K562 (cell line): Measurements from ENCODE around the gene TMED4. TPM values are rescaled to one million over a fixed set of nuclear protein-coding genes. Genes with fewer than 3 reads are reported as not detected.

Experiments used
- HCFC1 ChIP-seq: IDR thresholded peaks from 2 replicates; pipeline ENCODE4 v1.6.1; 2012; ENCODE audit warnings: low read depth, low read length, improper control_type of control experiment
- KLF1 ChIP-seq: fragments of 450-650 bp; IDR thresholded peaks from 2 replicates; pipeline ENCODE4 v1.6.1; 2016; ENCODE audit warnings: missing genetic modification characterization, missing compliant biosample characterization
- MCM5 ChIP-seq: fragments of 450-650 bp; IDR thresholded peaks from 2 replicates; pipeline ENCODE4 v1.6.1; 2016; ENCODE audit warnings: low read depth
- SAFB2 ChIP-seq: fragments of 200-400 bp; formaldehyde crosslinking; IDR thresholded peaks from 2 replicates; pipeline ENCODE4 v1.6.1; 2018; ENCODE audit warnings: borderline replicate concordance, low read length, low read depth, moderate library complexity; ENCODE audit not compliant: severe bottlenecking
- SIN3B ChIP-seq: fragments of 450-650 bp; IDR thresholded peaks from 2 replicates; pipeline ENCODE4 v1.6.1; 2017; ENCODE audit warnings: low read depth, mild to moderate bottlenecking, moderate library complexity
- polyA plus RNA-seq, 8 experiments: library from polyadenylated mRNA; depleted of rRNA in 4 of 8; stranded (reverse) in 5 of 8; unstranded in 3 of 8; fragments of >200 nt; fragmentation: Nextera tagmentation in 2 of 8; fragmentation: Illumina TruSeq in 1 of 8; extraction: Ambion mirVana in 2 of 8; extraction: Trizol in 1 of 8; gene quantifications; 2 replicates each; pipeline versions ENCODE4 v1.2.1 to v1.2.3, GENCODE V29; 2011 to 2014; ENCODE audit warnings: inconsistent platforms in 1 of 8, missing spikeins in 1 of 8
- total RNA-seq, 7 experiments: library from RNA; depleted of rRNA in 6 of 7; stranded (reverse); fragments of >200 nt in 6 of 7; fragmentation: Illumina TruSeq in 2 of 7; extraction: Trizol in 2 of 7; gene quantifications; 2 replicates each; pipeline versions ENCODE4 v1.2.1 to v1.2.3, GENCODE V29; 2011 to 2021; ENCODE audit warnings: low replicate concordance in 1 of 7
- TF ChIP-seq, protein P1 (sequence below): fragments of 450-650 bp; formaldehyde crosslinking; IDR thresholded peaks from 2 replicates; pipeline ENCODE4 v1.4.0; 2022; ENCODE audit warnings: missing genetic modification characterization
- TF ChIP-seq, protein P2 (sequence below): sonication (generic); formaldehyde crosslinking; IDR thresholded peaks from 2 replicates; pipeline ENCODE4 v1.8.1; 2023; ENCODE audit warnings: mild to moderate bottlenecking, missing genetic modification reagents
- TF ChIP-seq, protein P3 (sequence below): sonication (generic); formaldehyde crosslinking; IDR thresholded peaks from 2 replicates; pipeline ENCODE4 v1.8.1; 2023; ENCODE audit warnings: mild to moderate bottlenecking, missing genetic modification reagents
- TF ChIP-seq, protein P4 (sequence below), 2 experiments: fragments of 150-350 bp in 1 of 2; IDR thresholded peaks; 2 replicates each; pipeline ENCODE4 v1.6.1; 2012 to 2016; ENCODE audit warnings: low read depth in 2 of 2, low read length in 2 of 2, mild to moderate bottlenecking in 1 of 2, moderate library complexity in 1 of 2
- TF ChIP-seq, protein P5 (sequence below): sonication (generic); formaldehyde crosslinking; IDR thresholded peaks from 2 replicates; pipeline ENCODE4 v1.8.1; 2022; ENCODE audit warnings: missing genetic modification reagents
- TF ChIP-seq, protein P6 (sequence below): fragments of 450-650 bp; formaldehyde crosslinking; IDR thresholded peaks from 2 replicates; pipeline ENCODE4 v1.4.0; 2020; ENCODE audit warnings: mild to moderate bottlenecking

TMED4 gene
- total and polyA plus RNA-seq, 9 of the 15 experiments (the other 6 are each of a cell fraction or from before 2014, with no cell fraction given): 20.3 to 64.0 (median 42.1) TPM

DNA sequence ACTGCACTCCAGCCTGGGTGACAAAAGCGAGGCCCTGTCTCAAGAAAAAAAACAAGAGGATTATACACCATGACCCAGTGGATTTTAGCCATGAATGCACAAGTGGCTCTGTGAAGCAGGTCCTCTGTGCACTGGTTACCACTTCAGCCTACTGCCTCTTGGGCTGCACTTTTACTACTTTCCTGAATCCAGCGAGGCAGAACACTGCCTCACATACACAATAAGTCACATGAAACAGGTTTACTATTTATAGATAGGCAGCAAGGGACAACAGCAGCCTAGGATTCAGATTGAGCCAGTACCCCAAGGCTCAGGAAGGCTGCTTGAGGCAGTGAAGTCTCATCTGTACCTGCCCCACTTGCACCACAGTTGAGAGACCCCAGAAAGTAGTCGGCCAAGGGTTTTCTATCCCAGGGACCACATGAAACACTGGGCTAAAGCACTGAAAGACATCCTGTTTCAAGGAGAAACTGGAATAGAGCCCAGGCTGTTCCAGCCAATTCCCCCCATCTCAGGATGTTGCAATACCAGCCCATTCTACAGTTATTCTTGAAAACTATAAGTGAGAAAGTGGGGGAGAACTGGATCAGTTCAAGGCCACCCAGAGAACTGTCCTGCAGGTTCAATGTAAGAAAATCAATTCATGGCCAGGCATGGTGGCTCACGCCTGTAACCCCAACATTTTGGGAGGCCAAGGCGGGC is 14.1 kb upstream of the TMED4 start (continued):
- TF ChIP-seq HCFC1 (no peak), KLF1 (tag) (no peak), SAFB2 (no peak), SIN3B (no peak), MCM5 (no peak)
- TF ChIP-seq, protein P1, sequence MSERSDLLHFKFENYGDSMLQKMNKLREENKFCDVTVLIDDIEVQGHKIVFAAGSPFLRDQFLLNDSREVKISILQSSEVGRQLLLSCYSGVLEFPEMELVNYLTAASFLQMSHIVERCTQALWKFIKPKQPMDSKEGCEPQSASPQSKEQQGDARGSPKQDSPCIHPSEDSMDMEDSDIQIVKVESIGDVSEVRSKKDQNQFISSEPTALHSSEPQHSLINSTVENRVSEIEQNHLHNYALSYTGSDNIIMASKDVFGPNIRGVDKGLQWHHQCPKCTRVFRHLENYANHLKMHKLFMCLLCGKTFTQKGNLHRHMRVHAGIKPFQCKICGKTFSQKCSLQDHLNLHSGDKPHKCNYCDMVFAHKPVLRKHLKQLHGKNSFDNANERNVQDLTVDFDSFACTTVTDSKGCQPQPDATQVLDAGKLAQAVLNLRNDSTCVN (CRISPR knock-in tag): no peak
- TF ChIP-seq, protein P2, sequence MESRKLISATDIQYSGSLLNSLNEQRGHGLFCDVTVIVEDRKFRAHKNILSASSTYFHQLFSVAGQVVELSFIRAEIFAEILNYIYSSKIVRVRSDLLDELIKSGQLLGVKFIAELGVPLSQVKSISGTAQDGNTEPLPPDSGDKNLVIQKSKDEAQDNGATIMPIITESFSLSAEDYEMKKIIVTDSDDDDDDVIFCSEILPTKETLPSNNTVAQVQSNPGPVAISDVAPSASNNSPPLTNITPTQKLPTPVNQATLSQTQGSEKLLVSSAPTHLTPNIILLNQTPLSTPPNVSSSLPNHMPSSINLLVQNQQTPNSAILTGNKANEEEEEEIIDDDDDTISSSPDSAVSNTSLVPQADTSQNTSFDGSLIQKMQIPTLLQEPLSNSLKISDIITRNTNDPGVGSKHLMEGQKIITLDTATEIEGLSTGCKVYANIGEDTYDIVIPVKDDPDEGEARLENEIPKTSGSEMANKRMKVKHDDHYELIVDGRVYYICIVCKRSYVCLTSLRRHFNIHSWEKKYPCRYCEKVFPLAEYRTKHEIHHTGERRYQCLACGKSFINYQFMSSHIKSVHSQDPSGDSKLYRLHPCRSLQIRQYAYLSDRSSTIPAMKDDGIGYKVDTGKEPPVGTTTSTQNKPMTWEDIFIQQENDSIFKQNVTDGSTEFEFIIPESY (CRISPR knock-in tag): no peak
- TF ChIP-seq, protein P3, sequence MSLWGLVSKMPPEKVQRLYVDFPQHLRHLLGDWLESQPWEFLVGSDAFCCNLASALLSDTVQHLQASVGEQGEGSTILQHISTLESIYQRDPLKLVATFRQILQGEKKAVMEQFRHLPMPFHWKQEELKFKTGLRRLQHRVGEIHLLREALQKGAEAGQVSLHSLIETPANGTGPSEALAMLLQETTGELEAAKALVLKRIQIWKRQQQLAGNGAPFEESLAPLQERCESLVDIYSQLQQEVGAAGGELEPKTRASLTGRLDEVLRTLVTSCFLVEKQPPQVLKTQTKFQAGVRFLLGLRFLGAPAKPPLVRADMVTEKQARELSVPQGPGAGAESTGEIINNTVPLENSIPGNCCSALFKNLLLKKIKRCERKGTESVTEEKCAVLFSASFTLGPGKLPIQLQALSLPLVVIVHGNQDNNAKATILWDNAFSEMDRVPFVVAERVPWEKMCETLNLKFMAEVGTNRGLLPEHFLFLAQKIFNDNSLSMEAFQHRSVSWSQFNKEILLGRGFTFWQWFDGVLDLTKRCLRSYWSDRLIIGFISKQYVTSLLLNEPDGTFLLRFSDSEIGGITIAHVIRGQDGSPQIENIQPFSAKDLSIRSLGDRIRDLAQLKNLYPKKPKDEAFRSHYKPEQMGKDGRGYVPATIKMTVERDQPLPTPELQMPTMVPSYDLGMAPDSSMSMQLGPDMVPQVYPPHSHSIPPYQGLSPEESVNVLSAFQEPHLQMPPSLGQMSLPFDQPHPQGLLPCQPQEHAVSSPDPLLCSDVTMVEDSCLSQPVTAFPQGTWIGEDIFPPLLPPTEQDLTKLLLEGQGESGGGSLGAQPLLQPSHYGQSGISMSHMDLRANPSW (CRISPR knock-in tag): no peak
- TF ChIP-seq, protein P4, sequence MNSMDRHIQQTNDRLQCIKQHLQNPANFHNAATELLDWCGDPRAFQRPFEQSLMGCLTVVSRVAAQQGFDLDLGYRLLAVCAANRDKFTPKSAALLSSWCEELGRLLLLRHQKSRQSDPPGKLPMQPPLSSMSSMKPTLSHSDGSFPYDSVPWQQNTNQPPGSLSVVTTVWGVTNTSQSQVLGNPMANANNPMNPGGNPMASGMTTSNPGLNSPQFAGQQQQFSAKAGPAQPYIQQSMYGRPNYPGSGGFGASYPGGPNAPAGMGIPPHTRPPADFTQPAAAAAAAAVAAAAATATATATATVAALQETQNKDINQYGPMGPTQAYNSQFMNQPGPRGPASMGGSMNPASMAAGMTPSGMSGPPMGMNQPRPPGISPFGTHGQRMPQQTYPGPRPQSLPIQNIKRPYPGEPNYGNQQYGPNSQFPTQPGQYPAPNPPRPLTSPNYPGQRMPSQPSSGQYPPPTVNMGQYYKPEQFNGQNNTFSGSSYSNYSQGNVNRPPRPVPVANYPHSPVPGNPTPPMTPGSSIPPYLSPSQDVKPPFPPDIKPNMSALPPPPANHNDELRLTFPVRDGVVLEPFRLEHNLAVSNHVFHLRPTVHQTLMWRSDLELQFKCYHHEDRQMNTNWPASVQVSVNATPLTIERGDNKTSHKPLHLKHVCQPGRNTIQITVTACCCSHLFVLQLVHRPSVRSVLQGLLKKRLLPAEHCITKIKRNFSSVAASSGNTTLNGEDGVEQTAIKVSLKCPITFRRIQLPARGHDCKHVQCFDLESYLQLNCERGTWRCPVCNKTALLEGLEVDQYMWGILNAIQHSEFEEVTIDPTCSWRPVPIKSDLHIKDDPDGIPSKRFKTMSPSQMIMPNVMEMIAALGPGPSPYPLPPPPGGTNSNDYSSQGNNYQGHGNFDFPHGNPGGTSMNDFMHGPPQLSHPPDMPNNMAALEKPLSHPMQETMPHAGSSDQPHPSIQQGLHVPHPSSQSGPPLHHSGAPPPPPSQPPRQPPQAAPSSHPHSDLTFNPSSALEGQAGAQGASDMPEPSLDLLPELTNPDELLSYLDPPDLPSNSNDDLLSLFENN (IDR thresholded peaks at IDR 0.05; ENCODE audit: low read depth in 2 of 2, low read length in 2 of 2): no peak
- TF ChIP-seq, protein P5, sequence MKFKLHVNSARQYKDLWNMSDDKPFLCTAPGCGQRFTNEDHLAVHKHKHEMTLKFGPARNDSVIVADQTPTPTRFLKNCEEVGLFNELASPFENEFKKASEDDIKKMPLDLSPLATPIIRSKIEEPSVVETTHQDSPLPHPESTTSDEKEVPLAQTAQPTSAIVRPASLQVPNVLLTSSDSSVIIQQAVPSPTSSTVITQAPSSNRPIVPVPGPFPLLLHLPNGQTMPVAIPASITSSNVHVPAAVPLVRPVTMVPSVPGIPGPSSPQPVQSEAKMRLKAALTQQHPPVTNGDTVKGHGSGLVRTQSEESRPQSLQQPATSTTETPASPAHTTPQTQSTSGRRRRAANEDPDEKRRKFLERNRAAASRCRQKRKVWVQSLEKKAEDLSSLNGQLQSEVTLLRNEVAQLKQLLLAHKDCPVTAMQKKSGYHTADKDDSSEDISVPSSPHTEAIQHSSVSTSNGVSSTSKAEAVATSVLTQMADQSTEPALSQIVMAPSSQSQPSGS (CRISPR knock-in tag): no peak
- TF ChIP-seq, protein P6, sequence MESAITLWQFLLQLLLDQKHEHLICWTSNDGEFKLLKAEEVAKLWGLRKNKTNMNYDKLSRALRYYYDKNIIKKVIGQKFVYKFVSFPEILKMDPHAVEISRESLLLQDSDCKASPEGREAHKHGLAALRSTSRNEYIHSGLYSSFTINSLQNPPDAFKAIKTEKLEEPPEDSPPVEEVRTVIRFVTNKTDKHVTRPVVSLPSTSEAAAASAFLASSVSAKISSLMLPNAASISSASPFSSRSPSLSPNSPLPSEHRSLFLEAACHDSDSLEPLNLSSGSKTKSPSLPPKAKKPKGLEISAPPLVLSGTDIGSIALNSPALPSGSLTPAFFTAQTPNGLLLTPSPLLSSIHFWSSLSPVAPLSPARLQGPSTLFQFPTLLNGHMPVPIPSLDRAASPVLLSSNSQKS: no peak
